COR-L47 (cell line): ENCODE data around the gene KCNH1.

ENCODE experiments used
- DNase-seq: peaks from one replicate; lab custom pipeline; 2025; lab: John Stamatoyannopoulos, UW

Gene KCNH1

DNA sequence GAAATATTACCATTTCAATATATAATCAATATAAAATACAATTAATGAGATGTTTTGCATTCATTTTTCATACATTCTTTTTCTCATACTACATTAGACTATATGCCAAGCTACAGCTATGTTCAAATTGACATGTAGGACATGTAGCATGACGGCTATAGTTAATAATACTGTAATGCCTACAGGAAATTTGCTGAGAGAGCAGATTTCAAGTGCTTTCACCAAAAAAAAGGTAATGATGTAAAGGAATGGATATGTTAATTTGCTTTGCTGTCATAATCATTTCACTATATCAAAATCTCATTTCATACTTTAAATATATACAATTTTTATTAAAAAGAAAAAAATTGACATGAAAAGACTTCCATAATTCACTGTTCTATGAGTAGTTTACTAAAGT is 215.1 kb downstream of the KCNH1 start:
- no peak for DNase-seq

DNA sequence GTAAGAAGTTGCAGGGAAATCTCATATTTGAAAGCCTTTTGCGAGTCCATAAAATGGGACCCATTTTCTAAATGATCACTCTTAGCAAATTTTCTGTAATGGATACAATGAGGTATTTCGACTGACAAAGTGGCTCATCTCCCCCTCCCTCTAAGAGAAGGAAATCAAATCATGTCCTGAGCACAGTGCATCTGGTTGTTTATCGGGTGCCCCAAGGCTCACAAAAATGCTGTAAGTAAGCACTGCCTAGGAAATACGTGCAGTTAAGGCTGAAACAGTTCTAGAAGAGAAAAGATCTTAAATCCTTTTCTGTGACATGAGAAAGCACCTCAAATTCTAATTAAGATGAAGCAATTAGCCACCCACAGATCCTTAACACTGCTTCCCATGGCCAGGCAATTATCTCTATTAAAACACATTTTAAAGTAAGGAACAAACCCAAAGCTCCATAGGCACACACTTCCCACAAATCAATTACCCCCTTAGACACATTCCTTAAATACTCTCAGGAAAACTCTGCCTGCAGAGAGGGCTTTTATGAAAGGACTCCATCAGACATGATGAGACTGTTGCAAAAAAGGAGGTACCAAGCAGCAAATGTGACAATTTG is 216.3 kb downstream of the KCNH1 start:
- DNase-seq = no peak

GRCh38 chr1:210916548-210916947 is 217.4 kb downstream of the KCNH1 start:
- no peak for DNase-seq

- no peak for DNase-seq
Observed at GRCh38 chr1:210915890-210916507, 217.9 kb downstream of the KCNH1 start.

GRCh38 chr1:210912752-210913151 is 221.2 kb downstream of the KCNH1 start:
- no peak for DNase-seq

DNA sequence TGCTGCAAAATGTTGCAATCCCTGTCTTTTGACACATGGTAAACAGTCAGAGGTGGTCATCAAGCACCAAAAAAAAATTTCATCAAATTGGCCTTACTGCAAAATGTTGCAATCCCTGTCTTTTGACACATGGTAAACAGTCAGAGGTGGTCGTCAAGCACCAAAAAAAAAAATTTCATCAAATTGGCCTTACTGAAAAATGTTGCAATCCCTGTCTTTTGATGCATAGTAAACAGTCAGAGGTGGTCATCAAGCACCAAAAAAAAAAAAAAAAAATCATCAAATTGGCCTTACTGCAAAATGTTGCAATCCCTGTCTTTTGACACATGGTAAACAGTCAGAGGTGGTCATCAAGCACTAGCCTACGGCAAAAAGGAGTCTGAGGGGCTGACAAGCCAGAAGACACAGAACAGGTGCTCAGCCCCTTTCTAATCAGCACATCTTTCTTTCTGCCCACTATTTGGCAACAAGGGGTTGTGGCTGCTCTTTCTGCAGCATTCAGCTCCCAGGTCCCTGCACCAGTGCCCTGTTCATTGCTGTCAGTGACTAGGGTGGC is 223.8 kb downstream of the KCNH1 start:
- DNase-seq = no peak

GRCh38 chr1:210908791-210909190 is 225.2 kb downstream of the KCNH1 start:
- no peak for DNase-seq

DNA sequence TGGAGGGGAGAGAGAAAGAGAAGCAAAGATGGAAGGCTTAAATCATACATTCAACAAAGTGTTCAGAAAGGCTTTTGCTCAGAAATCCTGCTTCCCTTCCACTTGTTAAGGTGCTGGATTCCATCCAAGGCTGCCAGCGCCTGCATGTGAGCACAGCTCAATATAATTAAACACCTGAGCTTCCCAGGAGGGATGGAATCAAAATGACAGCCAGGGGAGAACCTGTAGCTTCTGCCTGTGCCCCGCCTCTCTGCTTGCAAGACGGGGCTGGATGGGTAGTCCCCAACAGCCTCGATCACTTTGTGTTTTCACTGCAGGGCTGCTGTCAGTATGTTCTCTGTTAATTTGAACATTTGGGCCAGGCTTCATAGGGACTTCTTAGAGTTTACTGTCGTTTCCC is 225.7 kb downstream of the KCNH1 start:
- DNase-seq = peak; percentile 68

DNA sequence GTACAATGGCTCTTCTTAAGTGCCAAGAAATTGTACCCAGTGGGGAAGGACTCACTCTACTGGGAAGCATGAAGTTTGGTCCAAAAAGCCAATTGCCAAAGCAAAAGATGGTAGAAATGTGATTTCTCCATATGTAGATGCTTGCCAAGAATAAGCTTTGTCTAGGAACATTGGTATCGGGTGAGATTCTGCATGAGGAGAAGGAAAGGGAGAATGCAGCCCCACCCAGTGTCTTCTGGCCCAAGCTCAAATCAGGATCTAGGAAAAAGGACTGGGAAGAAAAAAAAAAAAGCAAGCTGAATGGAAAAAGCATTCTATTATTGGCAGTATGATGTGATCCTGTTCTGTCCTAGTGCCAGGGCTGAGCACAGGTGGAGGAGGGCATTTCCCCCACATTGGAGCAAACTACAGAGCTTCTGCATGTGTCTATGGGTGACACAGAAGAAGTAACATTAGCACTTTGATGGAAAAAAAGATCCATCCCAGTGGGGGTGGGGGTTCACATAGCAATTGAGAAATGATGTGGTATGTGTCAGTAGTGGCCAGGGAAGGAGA is 226.6 kb downstream of the KCNH1 start:
- DNase-seq = no peak

DNA sequence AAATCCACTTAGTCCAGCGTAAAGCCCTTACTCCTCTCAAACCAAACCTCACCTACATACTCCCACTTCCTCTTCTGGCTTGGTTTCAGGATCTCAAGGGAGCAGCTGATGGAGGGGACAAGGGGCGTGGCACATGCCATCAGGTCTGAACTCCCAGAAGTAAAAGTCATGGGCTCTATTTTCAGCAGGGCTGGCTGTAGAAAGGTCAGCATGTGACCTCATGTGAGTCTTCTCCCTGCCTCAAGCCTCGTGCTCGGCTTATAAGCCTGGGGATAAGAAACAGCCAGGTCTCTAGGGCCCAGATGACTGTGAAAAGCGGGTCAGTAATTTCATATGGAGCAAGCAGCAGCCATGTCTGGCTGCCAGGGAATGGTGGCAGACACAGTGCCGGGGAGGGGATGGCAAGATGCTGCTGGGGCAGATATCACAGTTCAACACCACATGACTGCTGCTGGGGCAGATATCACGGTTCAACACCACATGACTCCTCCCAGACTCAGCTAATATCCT is 227.9 kb downstream of the KCNH1 start:
- no peak for DNase-seq

DNA sequence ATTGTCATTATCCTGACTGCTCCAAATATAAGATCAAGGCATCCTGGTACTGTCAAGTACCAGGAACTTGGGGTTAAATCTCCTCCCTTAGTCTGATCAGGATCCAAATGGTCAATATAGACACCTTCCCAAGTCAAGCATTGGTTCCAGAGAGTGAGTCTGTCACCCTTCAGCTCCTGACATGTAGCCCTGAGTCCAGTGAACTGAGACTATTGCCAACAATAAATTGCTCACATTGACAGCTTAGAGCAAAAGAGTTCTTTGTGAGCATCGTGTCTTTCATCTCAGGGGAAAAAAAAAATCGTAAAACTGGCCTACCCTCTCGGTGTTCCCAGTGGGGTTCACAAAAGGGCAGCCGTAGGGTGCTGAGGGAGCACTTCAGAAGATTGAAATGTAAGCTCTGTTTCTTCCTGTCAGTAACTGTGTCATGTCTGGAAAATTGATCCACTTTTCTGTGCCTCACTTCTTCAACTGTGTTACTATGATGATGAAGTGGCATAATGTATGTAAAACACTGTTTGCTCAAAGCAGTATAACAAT is 228.5 kb downstream of the KCNH1 start:
- DNase-seq = no peak

DNA sequence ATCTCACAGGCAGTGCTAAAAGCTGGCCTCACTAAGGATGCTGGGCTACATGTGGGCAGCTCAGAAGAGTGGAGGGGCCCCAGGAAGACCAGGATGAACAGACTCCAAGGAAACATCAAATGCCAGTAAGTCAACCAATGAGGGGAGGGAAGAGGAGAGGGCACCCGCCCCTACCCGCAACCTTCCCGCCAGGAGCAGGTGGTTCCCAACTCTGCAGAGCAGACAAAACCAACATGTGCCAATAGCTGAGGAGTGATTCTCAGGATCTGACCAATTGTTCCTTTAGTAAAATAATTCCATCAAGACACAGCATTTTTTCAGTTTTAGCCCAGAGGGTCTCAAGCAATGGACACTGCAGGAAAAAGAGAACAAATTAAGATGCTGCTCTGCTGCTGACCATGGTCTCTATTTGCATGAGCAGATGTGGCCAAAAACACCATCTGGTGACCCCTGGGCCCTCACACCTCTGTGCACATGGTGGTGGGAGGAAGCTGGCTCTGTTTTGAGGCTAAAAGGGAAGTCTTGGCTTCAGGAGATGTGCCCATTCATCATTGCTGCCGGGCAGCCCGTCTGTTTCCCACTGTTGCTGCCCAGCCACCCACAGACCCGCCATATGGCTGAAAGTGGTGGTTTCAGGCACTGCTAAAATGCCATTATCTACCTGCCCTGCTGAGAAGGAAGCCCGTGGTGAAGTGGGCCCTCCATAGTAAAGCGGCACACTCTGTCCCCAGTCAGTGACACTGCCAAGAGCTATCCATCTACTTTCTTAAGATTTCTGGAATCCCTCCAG is 231.8 kb downstream of the KCNH1 start:
- no peak for DNase-seq

- DNase-seq = no peak
Observed at GRCh38 chr1:210900820-210901219, 233.1 kb downstream of the KCNH1 start.

DNA sequence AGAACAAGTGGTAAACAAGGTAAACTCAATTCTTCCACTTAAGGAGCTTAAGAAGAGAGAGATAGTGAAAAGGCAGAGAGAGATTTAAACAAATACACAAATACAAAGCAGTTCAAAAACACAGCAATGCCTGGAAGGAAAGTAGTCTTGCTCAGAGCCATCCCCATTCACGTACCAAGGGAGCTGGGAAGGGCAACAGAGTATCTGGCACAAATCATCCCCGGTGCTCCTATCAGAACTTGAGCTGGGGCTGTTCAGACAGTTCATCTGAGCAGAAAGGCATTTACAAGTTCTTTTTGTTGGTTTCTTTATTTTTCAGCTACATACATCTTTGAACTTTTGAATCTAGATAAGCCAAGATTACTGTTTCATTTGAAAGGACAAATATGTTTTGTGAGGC is 233.9 kb downstream of the KCNH1 start:
- no peak for DNase-seq

DNA sequence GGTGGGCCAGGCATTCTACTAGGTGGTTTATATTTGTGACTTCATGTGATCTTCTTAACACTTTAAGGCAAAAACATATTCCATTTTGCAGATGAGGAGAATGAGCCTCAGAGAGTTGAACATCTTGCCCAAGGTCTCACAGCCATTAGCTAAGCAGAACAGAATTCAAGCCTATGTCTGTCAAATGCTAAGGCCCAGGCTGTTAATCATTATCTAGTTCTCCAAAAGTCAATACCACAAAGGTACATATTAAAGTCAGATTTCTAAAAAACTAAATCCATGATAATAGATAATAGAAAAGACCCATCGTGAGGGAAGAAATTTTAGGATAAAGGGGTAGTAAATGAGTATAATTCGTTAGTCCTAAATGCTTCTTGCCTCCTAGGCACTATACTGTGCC is 234.3 kb downstream of the KCNH1 start:
- DNase-seq = no peak

DNA sequence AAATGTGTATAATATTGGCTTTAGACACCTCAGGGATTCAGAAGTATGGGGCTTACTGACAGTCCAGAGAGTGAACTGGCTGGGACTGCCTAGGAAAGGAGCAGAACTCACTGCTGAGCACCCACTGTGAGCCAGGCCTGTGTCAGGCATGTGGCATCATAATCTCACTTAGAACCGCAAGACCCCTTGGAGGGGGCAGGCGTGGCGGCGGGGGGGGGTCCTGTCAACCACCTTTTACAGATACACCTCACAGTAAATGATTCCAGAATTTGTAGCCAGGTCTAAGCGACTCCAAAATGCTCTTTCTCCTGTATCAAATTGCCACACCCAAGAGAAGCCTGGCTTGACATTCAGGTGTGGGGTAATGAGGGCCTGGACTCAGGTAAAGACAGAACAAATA is 235.5 kb downstream of the KCNH1 start:
- no peak for DNase-seq

- DNase-seq = no peak
Observed at GRCh38 chr1:210883821-210884220, 250.1 kb downstream of the KCNH1 start.

GRCh38 chr1:210882414-210883221 is 251.3 kb downstream of the KCNH1 start:
- DNase-seq = no peak

DNA sequence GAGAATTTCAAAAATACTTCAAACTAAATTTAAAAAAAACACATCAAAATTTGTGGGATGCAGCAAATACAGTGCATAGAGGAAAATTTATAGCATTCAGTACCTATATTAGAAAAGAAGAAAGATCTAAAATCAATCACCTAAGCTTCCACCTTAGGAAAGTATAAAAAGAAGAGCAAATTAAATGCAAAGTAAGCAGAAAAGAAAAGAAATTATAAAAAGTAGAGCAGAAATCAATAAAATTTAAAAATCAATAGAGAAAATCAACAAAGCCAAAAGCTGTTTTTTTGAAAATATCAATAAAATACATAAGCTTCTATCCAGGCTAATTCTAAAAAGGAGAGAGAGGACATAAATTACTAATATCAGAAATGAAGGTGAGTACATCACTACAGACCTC is 255.4 kb downstream of the KCNH1 start:
- DNase-seq = no peak

GRCh38 chr1:210876275-210876674 is 257.7 kb downstream of the KCNH1 start:
- no peak for DNase-seq

DNA sequence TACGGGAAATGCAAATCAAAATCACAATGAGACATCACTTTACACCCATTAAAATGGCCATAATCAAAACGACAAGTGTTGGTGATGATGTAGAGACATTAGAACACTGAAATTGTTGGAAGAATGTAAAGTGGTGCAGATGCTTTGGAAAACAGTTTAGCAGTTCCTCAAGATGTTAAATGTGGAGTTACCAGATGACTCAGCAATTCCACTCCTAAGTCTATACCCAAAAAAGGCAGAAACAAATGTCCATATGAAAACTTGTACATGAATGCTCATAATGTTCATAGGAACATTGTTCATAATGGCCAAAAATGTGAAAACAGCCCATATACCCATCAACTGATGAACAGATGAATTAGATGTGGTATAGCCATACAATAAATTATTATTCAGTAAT is 267.4 kb downstream of the KCNH1 start:
- no peak for DNase-seq
